Ishikawa (cell line): Measurements from ENCODE around the gene STAT6.

Source experiments
- CREB1 ChIP-seq: IDR thresholded peaks from 2 replicates; pipeline ENCODE4 v1.6.1; 2012; ENCODE audit warnings: low read depth
- EP300 ChIP-seq: IDR thresholded peaks from 2 replicates; pipeline ENCODE4 v1.6.1; 2012; ENCODE audit warnings: borderline replicate concordance
- NFIC ChIP-seq: IDR thresholded peaks from 2 replicates; pipeline ENCODE4 v1.6.1; 2012
- RAD21 ChIP-seq: IDR thresholded peaks from 2 replicates; pipeline ENCODE4 v1.6.1; 2012; ENCODE audit warnings: low read depth
- REST ChIP-seq: IDR thresholded peaks from 2 replicates; pipeline ENCODE4 v1.6.1; 2012; ENCODE audit warnings: low read depth, mild to moderate bottlenecking
- TAF1 ChIP-seq: IDR thresholded peaks from 2 replicates; pipeline ENCODE4 v1.6.1; 2012; ENCODE audit warnings: low read depth, mild to moderate bottlenecking
- TEAD4 ChIP-seq: IDR thresholded peaks from 2 replicates; pipeline ENCODE4 v1.6.1; 2012
- USF1 ChIP-seq: IDR thresholded peaks from 2 replicates; pipeline ENCODE4 v1.6.1; 2012
- YY1 ChIP-seq: IDR thresholded peaks from 2 replicates; pipeline ENCODE4 v1.6.1; 2012; ENCODE audit warnings: low read depth
- ZBTB7A ChIP-seq: IDR thresholded peaks from 2 replicates; pipeline ENCODE4 v1.6.1; 2012; ENCODE audit warnings: low read depth

GRCh38 chr12:57110104-57111030 is 795 bp downstream of the STAT6 start:
- TF ChIP-seq ZBTB7A (no peak), NFIC (no peak), TEAD4 (no peak), USF1 (no peak), YY1 (no peak), EP300 (no peak), TAF1 (no peak), RAD21 (no peak), CREB1 (no peak), REST (no peak)
